Testis (tissue), 3 donors: ENCODE results near the gene TFPT. TPM values are rescaled to one million over a fixed set of nuclear protein-coding genes. Genes with fewer than 3 reads are reported as not detected.

Source experiments
- DNase-seq: peaks from one replicate; pipeline ENCODE4 v3.0.0-alpha.2; 2019
- H3K27ac ChIP-seq, 2 donors: fragments of 200-600 bp; sonication (generic); one replicate each; pipeline ENCODE4 v1.5.1; 2019
- H3K27me3 ChIP-seq: fragments of 200-600 bp; sonication (generic); one replicate; pipeline ENCODE4 v1.5.1; 2019
- H3K36me3 ChIP-seq: fragments of 200-600 bp; sonication (generic); one replicate; pipeline ENCODE4 v1.5.1; 2017; ENCODE audit warnings: low read depth; ENCODE audit errors: missing control alignments
- H3K4me1 ChIP-seq: fragments of 200-600 bp; sonication (generic); one replicate; pipeline ENCODE4 v1.5.1; 2019
- H3K4me3 ChIP-seq, 2 donors: fragments of 200-600 bp; sonication (generic); one replicate each; pipeline ENCODE4 v1.5.1; 2017 to 2019
- H3K9me3 ChIP-seq: fragments of 200-600 bp; sonication (generic); one replicate; pipeline ENCODE4 v1.5.1; 2017
- CTCF ChIP-seq, 3 experiments: fragments of 450-650 bp in 2 of 3; fragments of 200-600 bp in 1 of 3; sonication (generic) in 1 of 3; IDR thresholded peaks; one replicate each; pipeline ENCODE4 v1.5.1; 2016 to 2019; ENCODE audit warnings: antibody characterized with exemption in 3 of 3, mild to moderate bottlenecking in 2 of 3, moderate library complexity in 1 of 3
- POLR2A ChIP-seq: fragments of 450-650 bp; IDR thresholded peaks from one replicate; pipeline ENCODE4 v1.6.1; 2017; ENCODE audit warnings: antibody characterized with exemption, mild to moderate bottlenecking, moderate library complexity
- WGBS, 2 donors: methylation state at CpG; one replicate each; pipeline ENCODE4 v1.1.5; 2018; 5-methylcytosine and 5-hydroxymethylcytosine counted together
- intact Hi-C: fragments of 100-400 bp; cut with DNase I; formaldehyde crosslinking; loops from one replicate; pipeline ENCODE4 v1.15.1; 2023; ENCODE audit warnings: low total_unique reads
- polyA plus RNA-seq: library from polyadenylated mRNA; stranded (reverse); fragments of 350-450 nt; fragmentation: Illumina TruSeq; extraction: RNeasy Lipid Tissue Mini Kit (QIAGEN cat#74804); gene quantifications from one replicate; pipeline ENCODE4 v1.2.3, GENCODE V29; 2014; ENCODE audit warnings: low read depth, low replicate concordance; ENCODE audit not compliant: insufficient read depth
- total RNA-seq, 2 donors: library from RNA; depleted of rRNA; stranded (reverse); fragments of >200 nt; gene quantifications; one replicate each; pipeline ENCODE4 v1.2.3, GENCODE V29; 2016

Gene TFPT
- total and polyA plus RNA-seq, 3 donors from 2014 or later: 11.2 to 16.0 (median 12.9) TPM

- Histone ChIP-seq H3K36me3 (no peaks in the 10 kb centered on the region), H3K27ac (no peak overlapping the region), H3K27me3 (no peaks in the 10 kb centered on the region), H3K9me3 (no peaks in the 10 kb centered on the region), H3K4me1 (peaks cover 7% of the 10 kb centered on the region), H3K4me3 (no peak overlapping the region)
- TF ChIP-seq POLR2A (no peak), CTCF (IDR thresholded peaks at IDR 0.05) (no peak)
- intact Hi-C loops: no loop called here
- no peak for DNase-seq
- WGBS, 2 donors: 68 to 74% methylated on average over 6 of the region's 6 CpGs
These were observed 5.8 kb downstream of the TFPT start for GRCh38 chr19:54109651-54110050.

- WGBS, 2 donors: 74 to 77% methylated on average over 6 to 7 of the region's 7 CpGs
- DNase-seq: no peak
- Histone ChIP-seq H3K4me3 (no peak overlapping the region), H3K36me3 (no peaks in the 10 kb centered on the region), H3K27ac (no peak overlapping the region), H3K27me3 (no peaks in the 10 kb centered on the region), H3K9me3 (no peaks in the 10 kb centered on the region), H3K4me1 (peaks cover 3% of the 10 kb centered on the region)
- no peak for TF ChIP-seq CTCF (IDR thresholded peaks at IDR 0.05)
- TF ChIP-seq POLR2A: no peak
- intact Hi-C loops: no loop called here
These were observed 7.0 kb downstream of the TFPT start for GRCh38 chr19:54108496-54108895.

- Histone ChIP-seq H3K27me3 (no peaks in the 10 kb centered on the region), H3K36me3 (no peaks in the 10 kb centered on the region), H3K4me3 (no peak overlapping the region), H3K27ac (no peak overlapping the region), H3K9me3 (no peaks in the 10 kb centered on the region), H3K4me1 (peaks cover 7% of the 10 kb centered on the region)
- no peak for TF ChIP-seq CTCF (IDR thresholded peaks at IDR 0.05)
- no peak for TF ChIP-seq POLR2A
- no peak for DNase-seq
- 73 to 78% methylated on average over 17 to 21 of the region's 21 CpGs for WGBS, 2 donors
- intact Hi-C loops: no loop called here
These were observed 7.5 kb downstream of the TFPT start for GRCh38 chr19:54107876-54108490.

- H3K9me3 ChIP-seq: no peaks in the 10 kb centered on the region
- TF ChIP-seq POLR2A: no peak
- no peak for TF ChIP-seq CTCF (IDR thresholded peaks at IDR 0.05)
- H3K4me3 ChIP-seq: no peak overlapping the region
- intact Hi-C loops: no loop called here
- H3K27ac ChIP-seq: no peak overlapping the region
- H3K36me3 ChIP-seq: no peaks in the 10 kb centered on the region
- peaks cover 7% of the 10 kb centered on the region for H3K4me1 ChIP-seq
- WGBS, 2 donors: 84 to 86% methylated on average over 15 of the region's 15 CpGs
- H3K27me3 ChIP-seq: no peaks in the 10 kb centered on the region
- DNase-seq: no peak
These were observed 8.7 kb downstream of the TFPT start for GRCh38 chr19:54106716-54107115.

- Histone ChIP-seq H3K27ac (no peak overlapping the region), H3K27me3 (no peaks in the 10 kb centered on the region), H3K4me1 (peaks cover 7% of the 10 kb centered on the region), H3K36me3 (no peaks in the 10 kb centered on the region), H3K9me3 (no peaks in the 10 kb centered on the region), H3K4me3 (no peak overlapping the region)
- intact Hi-C loops: no loop called here
- WGBS, 2 donors: 94 to 95% methylated on average over 10 of the region's 10 CpGs
- DNase-seq: no peak
- TF ChIP-seq POLR2A (no peak), CTCF (IDR thresholded peaks at IDR 0.05) (no peak)
These were observed 9.7 kb downstream of the TFPT start for GRCh38 chr19:54105796-54106195.
